ENCODE results near the gene SYT1.
A peak's percentile ranks its signal among the peaks of the same experiment; 100 is the strongest.
"Not testable (repeated sequence)": the region's sequence is repeated elsewhere in the genome, so short reads cannot be mapped to it uniquely, and the experiment has no call there.

Gene SYT1

DNA sequence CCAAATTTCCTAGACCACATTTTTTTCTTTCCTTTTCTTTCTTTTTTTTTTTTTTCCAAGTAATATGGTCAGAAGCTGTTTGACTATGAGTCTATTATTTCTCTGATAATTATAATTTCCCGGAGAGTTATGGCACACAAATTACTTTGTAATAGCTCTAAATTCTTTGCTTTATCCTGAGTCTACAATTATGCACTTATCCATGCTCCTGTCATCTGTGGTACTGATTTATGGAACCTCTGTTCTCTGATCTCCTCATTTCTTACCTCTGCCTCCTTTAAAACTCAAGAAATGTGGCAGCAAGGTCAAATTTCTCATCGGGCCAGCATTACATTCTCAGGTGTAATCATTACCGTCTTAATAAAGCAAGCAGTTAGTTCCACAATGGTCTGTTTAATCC, 544.1 kb downstream of the SYT1 start:
- DNase-seq: no peak

DNA sequence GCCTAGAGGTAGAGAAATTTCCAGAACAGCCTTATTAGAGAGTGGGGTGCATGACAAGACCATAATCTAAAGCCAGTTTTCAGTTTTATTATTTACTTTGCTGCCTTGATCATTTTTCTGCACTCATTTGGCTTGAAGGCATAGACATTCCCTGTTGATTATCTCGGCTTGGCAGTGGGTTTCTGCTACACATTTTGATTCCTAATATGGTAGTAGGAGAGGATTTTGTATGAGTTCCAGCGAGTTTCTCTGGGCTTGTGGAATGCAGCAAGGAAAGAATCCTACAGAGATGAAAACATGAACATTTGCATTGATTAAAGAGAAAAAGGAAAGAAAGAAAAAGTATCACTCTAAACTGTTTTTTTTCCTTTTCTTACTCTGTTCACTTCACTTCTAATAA, 545.0 kb downstream of the SYT1 start:
- DNase-seq: peak in 1 of 14 donors; percentile 21

- no peak for DNase-seq
Observed at GRCh38 chr12:79411791-79412190, 547.2 kb downstream of the SYT1 start.

GRCh38 chr12:79413796-79414195, 549.2 kb downstream of the SYT1 start:
- no peak for DNase-seq

DNA sequence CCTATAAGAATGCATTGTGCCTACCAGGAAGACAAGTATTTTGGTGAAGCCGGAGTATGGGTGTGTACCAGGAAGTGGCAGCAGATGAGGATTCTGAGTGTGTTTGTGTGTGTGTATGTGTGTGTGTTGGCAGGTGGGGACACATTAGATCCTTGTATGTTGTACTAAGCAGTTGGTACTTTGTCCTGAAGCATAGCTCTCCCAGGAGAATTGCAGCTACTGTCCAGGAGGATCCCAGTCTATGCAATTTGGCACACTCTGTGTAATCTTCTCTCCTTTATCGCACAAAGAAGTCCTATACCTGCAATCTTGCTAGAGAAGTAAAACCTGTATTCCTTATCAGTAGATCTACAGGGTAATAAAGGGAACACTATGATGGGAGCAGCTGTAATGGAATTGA, 549.7 kb downstream of the SYT1 start:
- DNase-seq: no peak

DNA sequence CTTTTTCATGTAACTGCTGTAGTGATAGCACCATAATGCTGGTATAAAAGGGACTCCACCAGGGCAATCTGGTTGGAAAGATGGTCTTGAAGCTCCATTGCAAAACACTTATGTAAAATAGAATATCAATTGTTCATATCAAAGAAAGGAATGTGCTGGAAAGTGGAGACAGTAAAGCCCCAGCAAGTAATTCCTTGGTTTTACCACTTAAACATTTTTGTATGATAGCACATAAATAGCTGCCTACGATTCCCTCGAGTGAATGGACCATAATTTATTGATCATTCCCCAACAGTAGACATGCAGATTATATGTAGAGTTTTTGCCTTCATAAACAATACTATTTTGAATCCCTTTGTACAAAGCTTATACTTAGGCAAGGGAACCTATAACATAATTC, 550.7 kb downstream of the SYT1 start:
- no peak for DNase-seq

GRCh38 chr12:79415746-79416435, 551.3 kb downstream of the SYT1 start:
- no peak for DNase-seq

GRCh38 chr12:79420146-79420618, 555.6 kb downstream of the SYT1 start:
- DNase-seq: peak in 1 of 14 donors; percentile 42

DNA sequence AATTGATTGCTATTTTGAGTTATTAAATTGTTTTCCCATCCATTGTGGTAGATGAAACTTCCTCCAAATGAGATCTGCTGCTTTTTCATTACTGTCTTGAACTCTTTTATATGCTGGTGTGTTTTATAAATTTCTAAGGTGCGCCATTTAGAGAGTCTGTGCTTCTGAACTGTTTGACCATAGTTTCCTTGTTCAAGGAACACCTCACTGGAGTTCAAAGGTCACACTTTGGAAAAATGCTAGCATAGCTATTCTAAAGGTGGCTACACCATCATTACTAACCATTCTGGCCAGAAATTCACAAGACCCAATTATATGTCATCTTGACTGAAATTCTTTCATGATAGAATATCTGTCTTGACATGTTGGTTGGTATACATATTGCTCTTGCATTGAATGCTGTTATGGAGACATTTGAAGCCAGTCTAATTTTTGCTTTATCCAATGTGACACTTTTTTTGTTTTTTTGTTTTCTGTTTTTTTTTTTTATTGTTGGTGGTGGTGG, 556.7 kb downstream of the SYT1 start:
- DNase-seq: no peak

- no peak for DNase-seq
Observed at GRCh38 chr12:79422060-79422812, 557.7 kb downstream of the SYT1 start.

DNA sequence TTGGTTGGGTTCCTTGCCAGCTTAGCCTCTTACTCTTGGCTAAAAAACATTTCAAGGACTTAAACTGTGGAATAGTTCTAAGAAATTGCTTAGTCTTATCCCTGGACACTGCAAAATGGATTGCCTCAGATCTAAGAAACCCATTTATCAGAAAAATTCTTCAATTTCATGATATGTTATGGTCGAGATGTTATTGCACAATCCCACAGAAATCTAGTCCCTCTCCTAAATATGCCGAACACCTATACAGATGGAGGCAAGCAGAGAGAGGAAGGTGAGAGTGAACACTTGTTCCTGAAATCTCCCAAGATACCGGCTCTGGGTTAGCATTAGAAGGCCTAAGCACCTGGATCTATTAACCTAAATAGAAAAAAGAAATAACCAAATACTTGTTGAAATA, 559.0 kb downstream of the SYT1 start:
- DNase-seq: peak in 1 of 14 donors; percentile 29

DNA sequence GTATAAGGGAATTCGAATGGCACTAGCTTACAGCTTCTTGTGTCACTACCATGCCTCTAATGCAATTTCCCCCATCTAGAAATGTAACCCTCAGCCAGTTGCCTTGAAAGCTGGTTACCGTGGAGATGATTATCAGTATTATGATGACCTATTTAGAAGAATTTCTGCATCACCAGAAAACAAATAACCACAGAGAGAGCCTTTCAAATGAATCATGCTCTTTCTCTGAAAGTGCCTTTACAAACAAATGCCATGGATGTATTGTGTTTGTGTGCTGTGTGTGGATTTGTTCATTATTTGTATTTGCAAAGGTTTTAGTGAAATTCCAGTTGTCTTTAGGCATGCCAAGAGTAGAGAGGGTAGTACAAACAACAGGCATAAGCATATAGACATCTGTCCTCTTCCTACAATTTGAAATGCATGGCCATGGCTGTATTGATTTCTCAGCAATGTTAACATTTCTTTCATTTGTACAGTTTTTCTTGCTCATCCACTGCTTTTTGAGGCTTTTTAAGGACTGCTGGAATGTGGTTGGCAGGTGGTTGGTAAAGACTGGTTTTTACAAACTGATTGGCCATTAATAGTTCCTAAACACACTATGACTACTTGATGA, 559.6 kb downstream of the SYT1 start:
- DNase-seq: peak in 1 of 14 donors; percentile 46

GRCh38 chr12:79426121-79426520, 561.5 kb downstream of the SYT1 start:
- DNase-seq: no peak

DNA sequence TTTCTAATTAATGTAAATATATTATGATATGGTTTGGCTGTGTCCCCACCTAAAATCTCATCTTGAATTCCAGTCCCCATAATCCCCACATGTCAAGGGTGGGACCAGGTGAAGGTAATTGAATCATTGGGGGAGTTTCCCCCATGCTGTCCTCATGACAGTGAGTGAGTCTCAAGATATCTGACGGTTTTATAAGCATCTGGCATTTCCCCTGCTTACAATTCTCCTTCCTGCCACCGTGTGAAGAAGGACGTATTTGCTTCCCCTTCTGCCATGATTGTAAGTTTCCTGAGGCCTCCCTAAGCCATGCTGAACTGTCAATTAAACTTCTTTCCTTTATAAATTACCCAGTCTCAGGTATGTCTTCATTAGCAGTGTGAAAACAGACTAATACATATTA, 562.2 kb downstream of the SYT1 start:
- not testable (repeated sequence) for DNase-seq

GRCh38 chr12:79433465-79434072, 569.0 kb downstream of the SYT1 start:
- no peak for DNase-seq

GRCh38 chr12:79434561-79434960, 570.0 kb downstream of the SYT1 start:
- no peak for DNase-seq

- no peak for DNase-seq
Observed at GRCh38 chr12:79435742-79436141, 571.2 kb downstream of the SYT1 start.

- no peak for DNase-seq
Observed at GRCh38 chr12:79438480-79439174, 574.1 kb downstream of the SYT1 start.

- no peak for DNase-seq
Observed at GRCh38 chr12:79439175-79439825, 574.7 kb downstream of the SYT1 start.

- no peak for DNase-seq
Observed at GRCh38 chr12:79441534-79441933, 577.0 kb downstream of the SYT1 start.

DNA sequence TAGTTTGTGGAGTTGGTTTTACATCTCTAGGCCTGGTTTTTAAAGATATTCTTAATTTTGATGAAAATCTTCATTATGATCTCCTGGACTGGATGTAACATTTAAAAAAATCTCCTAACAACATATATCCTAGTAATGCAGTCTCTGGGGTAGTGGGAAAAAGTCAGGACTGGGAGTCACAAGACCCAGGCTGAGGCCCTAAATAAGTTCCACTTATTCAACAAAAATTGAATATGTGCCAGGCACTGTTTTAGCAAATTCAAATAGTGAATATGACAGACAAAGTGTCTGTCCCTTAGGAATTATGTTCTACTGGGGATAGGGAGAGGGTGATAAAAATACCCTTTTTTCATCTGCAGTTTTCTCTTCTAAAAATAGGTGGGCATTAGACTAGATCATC, 577.8 kb downstream of the SYT1 start:
- DNase-seq: no peak

DNA sequence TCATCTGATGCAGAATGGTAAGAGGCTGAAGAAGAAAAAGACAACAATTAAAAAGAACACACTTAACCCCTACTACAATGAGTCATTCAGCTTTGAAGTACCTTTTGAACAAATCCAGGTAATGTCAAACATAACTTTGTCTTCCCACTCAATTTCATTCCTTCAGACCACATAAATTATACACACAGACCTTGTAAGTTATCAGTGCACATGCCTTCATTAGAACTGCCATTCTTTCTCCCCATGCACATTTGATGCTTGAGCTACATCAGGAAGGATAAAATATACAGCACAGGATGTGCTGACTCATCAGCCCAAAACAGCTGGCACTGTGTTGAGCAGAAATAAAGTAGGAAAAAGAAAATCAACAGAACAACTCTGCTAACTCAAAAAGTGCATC, 579.5 kb downstream of the SYT1 start:
- DNase-seq: no peak

Measured in C1 segment of cervical spinal cord (tissue), 14 donors.